Suprapubic skin (tissue), 4 donors: ENCODE measurements around the gene HPDL. TPM values are rescaled to one million over a fixed set of nuclear protein-coding genes. Genes with fewer than 3 reads are reported as not detected.

Experiments
- DNase-seq, 2 donors: peaks; one replicate each; pipeline ENCODE4 v3.0.0-alpha.2; 2019; ENCODE audit warnings: low spot score in 2 of 2
- H3K27ac ChIP-seq: fragments of 200-600 bp; sonication (generic); one replicate; pipeline ENCODE4 v1.5.1; 2019
- H3K27me3 ChIP-seq: fragments of 200-600 bp; sonication (generic); one replicate; pipeline ENCODE4 v1.5.1; 2019
- H3K36me3 ChIP-seq: fragments of 200-600 bp; sonication (generic); one replicate; pipeline ENCODE4 v1.5.1; 2019
- H3K4me1 ChIP-seq: fragments of 200-600 bp; sonication (generic); one replicate; pipeline ENCODE4 v1.5.1; 2019
- H3K4me3 ChIP-seq: fragments of 200-600 bp; sonication (generic); one replicate; pipeline ENCODE4 v1.5.1; 2019; ENCODE audit warnings: mild to moderate bottlenecking
- H3K9me3 ChIP-seq: fragments of 200-600 bp; sonication (generic); one replicate; pipeline ENCODE4 v1.5.1; 2019
- CTCF ChIP-seq, 2 donors: fragments of 200-600 bp in 1 of 2; fragments of 450-650 bp in 1 of 2; sonication (generic) in 1 of 2; IDR thresholded peaks; one replicate each; pipeline ENCODE4 v1.5.1; 2016 to 2019; ENCODE audit warnings: antibody characterized with exemption in 2 of 2, mild to moderate bottlenecking in 1 of 2, moderate library complexity in 1 of 2
- EP300 ChIP-seq: sonication (generic); formaldehyde crosslinking; IDR thresholded peaks from one replicate; pipeline ENCODE4 v1.6.1; 2017; ENCODE audit warnings: antibody characterized with exemption
- POLR2A ChIP-seq, 2 donors: fragments of 450-650 bp; IDR thresholded peaks; one replicate each; pipeline ENCODE4 v1.6.1; 2017; ENCODE audit warnings: antibody characterized with exemption in 2 of 2, mild to moderate bottlenecking in 2 of 2, moderate library complexity in 2 of 2
- POLR2AphosphoS5 ChIP-seq, 3 donors: sonication (generic); formaldehyde crosslinking; IDR thresholded peaks; one replicate each; pipeline ENCODE4 v1.6.1; 2017; ENCODE audit warnings: antibody characterized with exemption in 3 of 3
- WGBS: methylation state at CpG from one replicate; pipeline ENCODE4 v1.1.5; 2018; 5-methylcytosine and 5-hydroxymethylcytosine counted together
- total RNA-seq, 4 donors: library from RNA; depleted of rRNA; stranded (reverse); fragments of >200 nt; gene quantifications; one replicate each; pipeline ENCODE4 v1.1.0, GENCODE V29; 2016

HPDL gene
- total RNA-seq, 4 donors from 2014 or later: 1.1 to 3.3 (median 2.7) TPM; not detected in 1

DNA sequence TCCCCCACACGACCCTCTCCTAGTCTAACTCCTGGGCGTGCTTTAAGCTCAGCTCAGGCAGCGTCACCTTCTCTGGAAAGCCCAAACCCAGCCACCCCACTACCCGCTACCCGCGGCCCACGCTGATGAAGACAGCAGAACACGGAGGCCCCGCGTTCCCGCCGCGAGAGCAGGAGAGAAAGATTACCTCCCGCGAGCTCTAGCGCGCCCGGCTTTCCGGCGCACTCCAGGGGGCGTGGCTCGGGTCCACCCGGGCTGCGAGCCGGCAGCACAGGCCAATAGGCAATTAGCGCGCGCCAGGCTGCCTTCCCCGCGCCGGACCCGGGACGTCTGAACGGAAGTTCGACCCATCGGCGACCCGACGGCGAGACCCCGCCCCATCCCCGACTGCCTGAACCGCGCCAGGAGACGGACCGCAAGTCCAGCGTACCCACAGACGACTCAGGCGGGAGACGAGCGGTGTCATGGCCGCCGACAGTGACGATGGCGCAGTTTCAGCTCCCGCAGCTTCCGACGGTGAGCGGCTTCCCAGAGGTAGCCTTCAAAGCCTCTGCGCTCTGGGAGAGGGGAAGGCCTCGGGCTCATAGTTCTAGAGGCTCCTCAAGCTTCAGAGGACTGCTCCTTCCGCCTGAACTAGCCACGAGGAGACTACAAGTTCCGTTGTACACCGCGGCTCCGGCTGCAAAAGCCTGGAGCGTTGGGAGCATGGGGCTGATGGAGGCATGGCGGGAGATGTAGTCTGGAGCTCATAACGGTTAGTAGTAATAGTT, 13.3 kb downstream of the HPDL start, which contains the start of the genes MUTYH and TOE1:
Gene MUTYH (minus strand): TSS at position 652 of the 770 bp plus-strand sequence. CDS start 5,935 bp downstream, outside the sequence.
Gene TOE1 (plus strand): TSS at position 382 of the 770 bp plus-strand sequence. CDS start 83 bp downstream, at position 465.
- WGBS: under 1% methylated on average over 15 of the region's 70 CpGs
- peak; percentile 95 to 97 for DNase-seq
- Histone ChIP-seq H3K4me1 (peaks cover 23% of the 10 kb centered on the region), H3K36me3 (peaks cover 30% of the 10 kb centered on the region), H3K27me3 (no peaks in the 10 kb centered on the region), H3K4me3 (peak within 1 kb of the TSS; percentile 59), H3K27ac (peak within 1 kb of the TSS; percentile 93), H3K9me3 (no peaks in the 10 kb centered on the region)
- TF ChIP-seq POLR2A (IDR thresholded peaks at IDR 0.05): peak; percentile 25 to 83
- no peak for TF ChIP-seq EP300
- TF ChIP-seq POLR2AphosphoS5 (IDR thresholded peaks at IDR 0.05): peak in 2 of 3 donors; percentile 55 to 83

GRCh38 chr1:45340816-45341466, 14.2 kb downstream of the HPDL start:
- WGBS: 25% methylated on average over 6 of the region's 6 CpGs
- DNase-seq: no peak
- peaks cover 23% of the 10 kb centered on the region for H3K4me1 ChIP-seq
- TF ChIP-seq POLR2A (IDR thresholded peaks at IDR 0.05) (no peak), POLR2AphosphoS5 (IDR thresholded peaks at IDR 0.05) (no peak), EP300 (no peak), CTCF (IDR thresholded peaks at IDR 0.05) (no peak)
- peak overlapping the region; percentile 93 for H3K27ac ChIP-seq
- peak overlapping the region; percentile 59 for H3K4me3 ChIP-seq
- H3K9me3 ChIP-seq: no peaks in the 10 kb centered on the region
- H3K27me3 ChIP-seq: no peaks in the 10 kb centered on the region
- peaks cover 40% of the 10 kb centered on the region for H3K36me3 ChIP-seq

DNA sequence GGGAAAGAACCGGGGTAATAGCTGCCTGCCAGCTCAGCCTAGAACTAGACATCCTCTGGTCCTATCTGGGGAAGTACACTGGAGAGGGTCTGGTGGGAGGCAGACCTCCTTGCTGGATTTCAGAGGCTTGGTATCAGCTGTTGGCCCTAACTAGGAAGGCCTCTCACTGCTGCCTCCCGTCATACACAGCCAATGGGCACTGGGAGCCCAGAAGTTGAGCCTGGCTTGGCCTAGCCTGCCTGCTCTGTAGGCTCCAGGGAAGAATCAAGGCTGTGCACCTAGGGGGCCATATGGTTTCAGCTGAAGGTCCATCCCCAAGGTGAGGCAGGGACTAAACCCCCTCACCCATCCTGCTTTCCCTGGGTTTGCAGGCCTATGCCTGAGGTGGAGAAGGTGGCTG, 17.8 kb downstream of the HPDL start:
- Histone ChIP-seq H3K36me3 (peaks cover 47% of the 10 kb centered on the region), H3K27me3 (no peaks in the 10 kb centered on the region), H3K4me3 (no peak overlapping the region), H3K9me3 (no peaks in the 10 kb centered on the region), H3K4me1 (peaks cover 32% of the 10 kb centered on the region), H3K27ac (no peak overlapping the region)
- DNase-seq: no peak
- 100% methylated on average over 1 of the region's 2 CpGs for WGBS
- TF ChIP-seq EP300 (no peak), CTCF (IDR thresholded peaks at IDR 0.05) (no peak), POLR2AphosphoS5 (IDR thresholded peaks at IDR 0.05) (no peak), POLR2A (IDR thresholded peaks at IDR 0.05) (no peak)

DNA sequence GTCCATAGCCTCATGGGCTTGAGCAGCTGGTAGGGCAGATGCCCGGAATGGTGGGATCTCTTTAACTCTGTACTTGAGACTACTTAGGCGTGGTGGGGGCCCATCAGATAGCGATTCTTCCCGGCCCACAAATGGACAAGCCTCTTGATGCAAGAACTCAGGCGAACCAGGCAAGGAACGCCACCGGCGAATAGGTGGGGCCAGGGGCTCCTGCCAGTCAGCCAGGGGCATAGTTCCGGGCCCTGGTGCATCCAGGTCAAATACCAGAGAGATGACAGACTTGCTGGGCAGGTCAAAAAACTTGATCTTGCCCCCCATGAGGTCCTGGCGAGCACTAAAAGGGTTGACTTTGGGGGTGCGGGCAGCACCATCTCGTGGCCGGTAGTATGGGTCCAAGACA, 18.3 kb downstream of the HPDL start:
- TF ChIP-seq CTCF (IDR thresholded peaks at IDR 0.05) (no peak), POLR2A (IDR thresholded peaks at IDR 0.05) (no peak), EP300 (no peak), POLR2AphosphoS5 (IDR thresholded peaks at IDR 0.05) (no peak)
- Histone ChIP-seq H3K4me1 (peaks cover 36% of the 10 kb centered on the region), H3K27ac (no peak overlapping the region), H3K27me3 (no peaks in the 10 kb centered on the region), H3K36me3 (peaks cover 47% of the 10 kb centered on the region), H3K9me3 (no peaks in the 10 kb centered on the region), H3K4me3 (no peak overlapping the region)
- WGBS: 81% methylated on average over 13 of the region's 13 CpGs
- DNase-seq: no peak

DNA sequence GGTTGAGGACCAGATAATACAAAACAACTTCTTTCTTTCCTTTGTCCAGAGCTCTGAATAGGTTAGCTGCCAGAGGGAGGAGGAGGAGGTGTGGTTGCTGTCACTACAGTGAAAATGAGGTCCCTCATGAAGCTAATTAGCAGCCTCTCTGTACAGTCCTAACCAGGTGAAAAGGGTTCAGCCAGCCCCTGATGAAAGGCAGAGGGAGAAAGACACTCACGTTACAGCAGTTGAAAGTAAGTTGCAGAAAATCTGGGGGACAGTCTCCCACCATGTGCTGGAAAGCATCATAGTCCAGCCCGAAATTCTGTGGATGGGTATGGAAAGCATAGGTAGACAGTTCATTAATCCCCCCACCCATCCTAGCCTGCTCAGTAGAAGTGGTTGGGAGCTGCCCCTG, 19.8 kb downstream of the HPDL start:
- no peak for TF ChIP-seq POLR2A (IDR thresholded peaks at IDR 0.05)
- no peaks in the 10 kb centered on the region for H3K9me3 ChIP-seq
- H3K36me3 ChIP-seq: peaks cover 49% of the 10 kb centered on the region
- WGBS: 81% methylated on average over 2 of the region's 2 CpGs
- no peak overlapping the region for H3K27ac ChIP-seq
- no peak overlapping the region for H3K4me3 ChIP-seq
- H3K27me3 ChIP-seq: no peaks in the 10 kb centered on the region
- peaks cover 25% of the 10 kb centered on the region for H3K4me1 ChIP-seq
- no peak for DNase-seq

- no peak for DNase-seq
- Histone ChIP-seq H3K36me3 (peaks cover 41% of the 10 kb centered on the region), H3K27me3 (no peaks in the 10 kb centered on the region), H3K4me1 (peaks cover 20% of the 10 kb centered on the region), H3K27ac (peak overlapping the region; percentile 66), H3K4me3 (no peak overlapping the region), H3K9me3 (no peaks in the 10 kb centered on the region)
- no peak for TF ChIP-seq CTCF (IDR thresholded peaks at IDR 0.05)
- no peak for TF ChIP-seq EP300
- TF ChIP-seq POLR2AphosphoS5 (IDR thresholded peaks at IDR 0.05): no peak
- no peak for TF ChIP-seq POLR2A (IDR thresholded peaks at IDR 0.05)
- WGBS: 100% methylated on average over 2 of the region's 2 CpGs
These were observed 21.3 kb downstream of the HPDL start for GRCh38 chr1:45348020-45348419.
